Prostate gland (tissue), 2 donors: ENCODE results near the gene WDR88.

ENCODE experiments used
- POLR2A ChIP-seq: fragments of 450-650 bp; IDR thresholded peaks from one replicate; pipeline ENCODE4 v1.6.1; 2016; ENCODE audit warnings: antibody characterized with exemption, mild to moderate bottlenecking
- TF ChIP-seq, protein P1 (sequence below), 4 experiments: fragments of 200-600 bp in 2 of 4; fragments of 450-650 bp in 2 of 4; sonication (generic) in 2 of 4; IDR thresholded peaks; 1 replicate in 3 of 4; 2 replicates in 1 of 4; pipeline ENCODE4 v1.5.1; 2016 to 2019; ENCODE audit warnings: antibody characterized with exemption in 4 of 4, mild to moderate bottlenecking in 2 of 4, moderate library complexity in 2 of 4

DNA sequence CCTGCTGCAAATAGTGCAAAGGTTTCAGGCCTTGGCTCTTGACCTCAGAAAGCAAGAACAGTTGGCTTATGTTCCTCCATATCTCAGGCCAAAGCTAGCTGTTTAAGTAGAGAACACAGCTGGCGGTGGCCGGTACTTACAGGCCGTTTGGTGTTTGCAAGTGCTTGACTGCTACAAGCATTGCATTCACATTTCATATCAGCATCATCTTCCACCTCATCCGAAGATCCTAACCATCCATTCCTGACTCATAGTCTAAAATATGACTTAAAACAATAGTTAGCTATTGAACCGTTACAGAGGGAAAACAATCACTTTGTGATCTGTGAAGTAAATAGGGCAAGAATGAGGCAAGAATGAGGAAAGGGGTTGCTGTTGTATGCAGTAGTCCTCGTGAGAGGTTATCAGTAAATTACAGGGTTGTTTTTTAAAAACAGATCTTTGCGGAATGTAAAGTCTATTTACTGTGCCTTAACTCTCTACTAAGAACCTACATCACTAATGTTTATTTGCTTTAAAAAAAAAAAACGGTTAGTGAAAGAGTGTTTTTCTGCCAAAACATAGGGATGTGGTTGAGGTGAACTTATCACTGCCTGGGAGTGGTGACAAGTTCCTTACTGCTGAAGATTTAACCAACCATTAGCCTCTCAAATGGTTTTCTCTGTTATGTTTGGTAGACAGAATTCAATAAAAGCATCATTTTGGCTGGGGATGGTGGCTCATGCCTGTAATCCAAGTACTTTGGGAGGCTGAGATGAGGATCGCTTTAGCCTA, 21.6 kb upstream of the WDR88 start:
- TF ChIP-seq, protein P1, sequence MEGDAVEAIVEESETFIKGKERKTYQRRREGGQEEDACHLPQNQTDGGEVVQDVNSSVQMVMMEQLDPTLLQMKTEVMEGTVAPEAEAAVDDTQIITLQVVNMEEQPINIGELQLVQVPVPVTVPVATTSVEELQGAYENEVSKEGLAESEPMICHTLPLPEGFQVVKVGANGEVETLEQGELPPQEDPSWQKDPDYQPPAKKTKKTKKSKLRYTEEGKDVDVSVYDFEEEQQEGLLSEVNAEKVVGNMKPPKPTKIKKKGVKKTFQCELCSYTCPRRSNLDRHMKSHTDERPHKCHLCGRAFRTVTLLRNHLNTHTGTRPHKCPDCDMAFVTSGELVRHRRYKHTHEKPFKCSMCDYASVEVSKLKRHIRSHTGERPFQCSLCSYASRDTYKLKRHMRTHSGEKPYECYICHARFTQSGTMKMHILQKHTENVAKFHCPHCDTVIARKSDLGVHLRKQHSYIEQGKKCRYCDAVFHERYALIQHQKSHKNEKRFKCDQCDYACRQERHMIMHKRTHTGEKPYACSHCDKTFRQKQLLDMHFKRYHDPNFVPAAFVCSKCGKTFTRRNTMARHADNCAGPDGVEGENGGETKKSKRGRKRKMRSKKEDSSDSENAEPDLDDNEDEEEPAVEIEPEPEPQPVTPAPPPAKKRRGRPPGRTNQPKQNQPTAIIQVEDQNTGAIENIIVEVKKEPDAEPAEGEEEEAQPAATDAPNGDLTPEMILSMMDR (IDR thresholded peaks at IDR 0.05): no peak
- no peak for TF ChIP-seq POLR2A
